K562 (cell line): ENCODE results near the gene RNF223. TPM values are rescaled to one million over a fixed set of nuclear protein-coding genes. Genes with fewer than 3 reads are reported as not detected.

Experiments
- BDP1 ChIP-seq: IDR thresholded peaks from 3 replicates; pipeline ENCODE4 v1.6.1; 2011; ENCODE audit not compliant: insufficient read length, insufficient read depth
- E4F1 ChIP-seq: fragments of 250-450 bp; sonication (Bioruptor Pico); IDR thresholded peaks from 2 replicates; pipeline ENCODE4 v1.5.0; 2021; ENCODE audit warnings: mild to moderate bottlenecking, borderline replicate concordance
- ETS1 ChIP-seq: conservative IDR thresholded peaks from 2 replicates; pipeline ENCODE4 v1.6.1; 2011; ENCODE audit warnings: low read depth, mild to moderate bottlenecking, low read length; ENCODE audit not compliant: control insufficient read depth
- FIP1L1 ChIP-seq: fragments of 200-400 bp; formaldehyde crosslinking; IDR thresholded peaks from 2 replicates; pipeline ENCODE4 v1.6.1; 2018; ENCODE audit warnings: mild to moderate bottlenecking, low read depth, low read length; ENCODE audit not compliant: poor library complexity, severe bottlenecking
- GTF2B ChIP-seq: IDR thresholded peaks from 2 replicates; pipeline ENCODE4 v1.6.1; 2011; ENCODE audit not compliant: insufficient read length; ENCODE audit errors: extremely low read depth
- HBP1 ChIP-seq: fragments of 450-650 bp; formaldehyde crosslinking; IDR thresholded peaks from 2 replicates; pipeline ENCODE4 v1.4.0; 2022; ENCODE audit warnings: missing genetic modification characterization
- HSF4 ChIP-seq: fragments of 250-450 bp; sonication (Bioruptor Pico); IDR thresholded peaks from 2 replicates; pipeline ENCODE4 v2.1.2; 2022; ENCODE audit warnings: mild to moderate bottlenecking, moderate library complexity, borderline replicate concordance
- JUN ChIP-seq, 2 experiments: sonication (generic) in 1 of 2; formaldehyde crosslinking in 1 of 2; IDR thresholded peaks; 2 replicates each; pipeline versions ENCODE4 v1.6.1 to v1.8.0; 2012 to 2022; ENCODE audit warnings: borderline replicate concordance in 2 of 2, mild to moderate bottlenecking in 2 of 2, improper control_type of control experiment in 1 of 2, low read depth in 1 of 2, low read length in 1 of 2, missing genetic modification reagents in 1 of 2
- MXD1 ChIP-seq: fragments of 250-450 bp; sonication (Bioruptor Pico); IDR thresholded peaks from 2 replicates; pipeline ENCODE4 v1.8.0; 2021; ENCODE audit warnings: borderline replicate concordance, mild to moderate bottlenecking, moderate library complexity; ENCODE audit not compliant: poor library complexity, severe bottlenecking
- NR1H2 ChIP-seq: sonication (generic); formaldehyde crosslinking; IDR thresholded peaks from 2 replicates; pipeline ENCODE4 v1.4.0; 2020; ENCODE audit warnings: mild to moderate bottlenecking, missing genetic modification reagents
- NRF1 ChIP-seq, 2 experiments: fragments of 450-650 bp; IDR thresholded peaks in 1 of 2; conservative IDR thresholded peaks in 1 of 2; 2 replicates each; pipeline ENCODE4 v1.6.1; 2014; ENCODE audit warnings: mild to moderate bottlenecking in 2 of 2
- PREB ChIP-seq: sonication (generic); formaldehyde crosslinking; IDR thresholded peaks from 2 replicates; pipeline ENCODE4 v1.8.1; 2023; ENCODE audit warnings: mild to moderate bottlenecking, missing genetic modification reagents
- PURB ChIP-seq: sonication (generic); formaldehyde crosslinking; IDR thresholded peaks from 2 replicates; pipeline ENCODE4 v1.9.0; 2021; ENCODE audit warnings: low read depth, mild to moderate bottlenecking, missing genetic modification reagents
- SMARCE1 ChIP-seq: fragments of 450-650 bp; IDR thresholded peaks from 2 replicates; pipeline ENCODE4 v1.7.1; 2016; ENCODE audit warnings: mild to moderate bottlenecking
- ZBTB7A ChIP-seq: IDR thresholded peaks from 2 replicates; pipeline ENCODE4 v1.6.1; 2011; ENCODE audit warnings: low read depth, mild to moderate bottlenecking, low read length, moderate library complexity, borderline replicate concordance; ENCODE audit not compliant: control insufficient read depth
- ZNF124 ChIP-seq: sonication (generic); formaldehyde crosslinking; IDR thresholded peaks from 2 replicates; pipeline ENCODE4 v1.8.1; 2022; ENCODE audit warnings: missing genetic modification reagents
- ZNF311 ChIP-seq: fragments of 250-450 bp; sonication (Bioruptor Pico); IDR thresholded peaks from 2 replicates; pipeline ENCODE4 v1.4.0; 2020; ENCODE audit warnings: mild to moderate bottlenecking, moderate library complexity
- polyA plus RNA-seq, 8 experiments: library from polyadenylated mRNA; depleted of rRNA in 4 of 8; stranded (reverse) in 5 of 8; unstranded in 3 of 8; fragments of >200 nt; fragmentation: Nextera tagmentation in 2 of 8; fragmentation: Illumina TruSeq in 1 of 8; extraction: Ambion mirVana in 2 of 8; extraction: Trizol in 1 of 8; gene quantifications; 2 replicates each; pipeline versions ENCODE4 v1.2.1 to v1.2.3, GENCODE V29; 2011 to 2014; ENCODE audit warnings: inconsistent platforms in 1 of 8, missing spikeins in 1 of 8
- total RNA-seq, 7 experiments: library from RNA; depleted of rRNA in 6 of 7; stranded (reverse); fragments of >200 nt in 6 of 7; fragmentation: Illumina TruSeq in 2 of 7; extraction: Trizol in 2 of 7; gene quantifications; 2 replicates each; pipeline versions ENCODE4 v1.2.1 to v1.2.3, GENCODE V29; 2011 to 2021; ENCODE audit warnings: low replicate concordance in 1 of 7

Gene RNF223
- total and polyA plus RNA-seq, 9 of the 15 experiments (the other 6 are each of a cell fraction or from before 2014, with no cell fraction given), result 0.04 to 0.32 TPM; not detected in 7

GRCh38 chr1:1021010-1021919, 52.8 kb downstream of the RNF223 start (continued):
- TF ChIP-seq MXD1 (no peak), HBP1 (CRISPR knock-in tag) (no peak), HSF4 (no peak), FIP1L1 (no peak), ZNF124 (CRISPR knock-in tag) (no peak), NRF1 (conservative IDR thresholded peaks at IDR 0.05 in 1 of 2, IDR thresholded peaks at IDR 0.05 in 1 of 2) (peak; percentile 61 to 69), ZBTB7A (peak; percentile 60; the same call in 1 of the 2 replicates), JUN (IDR thresholded peaks at IDR 0.05; ENCODE audit: borderline replicate concordance, low read depth, low read length) (no peak), JUN (CRISPR knock-in tag; IDR thresholded peaks at IDR 0.05; ENCODE audit: borderline replicate concordance) (no peak), BDP1 (no peak), GTF2B (no peak), NR1H2 (CRISPR knock-in tag) (no peak), ETS1 (no peak), E4F1 (CRISPR knock-in tag) (no peak), ZNF311 (no peak), PREB (no peak), PURB (no peak), SMARCE1 (peak; percentile 56; the same call in 1 of the 2 replicates)
